ENCODE results near the gene TUBD1. TPM values are rescaled to one million over a fixed set of nuclear protein-coding genes. Genes with fewer than 3 reads are reported as not detected.
A peak's percentile ranks its signal among the peaks of the same experiment; 100 is the strongest.
"Not testable (repeated sequence)": the region's sequence is repeated elsewhere in the genome, so short reads cannot be mapped to it uniquely, and the experiment has no call there.

The TUBD1 gene
- total RNA-seq, 3 donors from 2014 or later, result 6.5 to 9.6 (median 8.0) TPM

GRCh38 chr17:59858167-59858816, 34.5 kb downstream of the TUBD1 start:
- Mint-ChIP-seq H3K9me3 (no peaks in the 10 kb centered on the region), H3K4me3 (no peak overlapping the region), H3K4me1 (ENCODE audit: low read depth) (peaks cover 22% of the 10 kb centered on the region), H3K36me3 (ENCODE audit: insufficient read depth) (peaks cover 6% of the 10 kb centered on the region), H3K27me3 (ENCODE audit: low read depth) (no peaks in the 10 kb centered on the region)
- ATAC-seq (no peak), DNase-seq (no peak)

- Mint-ChIP-seq H3K27me3 (ENCODE audit: low read depth) (no peaks in the 10 kb centered on the region), H3K4me3 (no peak overlapping the region), H3K36me3 (ENCODE audit: insufficient read depth) (peaks cover 6% of the 10 kb centered on the region), H3K4me1 (ENCODE audit: low read depth) (peaks cover 34% of the 10 kb centered on the region), H3K9me3 (no peaks in the 10 kb centered on the region)
- no peak for DNase-seq
- no peak for ATAC-seq
Measured at GRCh38 chr17:59856859-59857794, 35.6 kb downstream of the TUBD1 start.

- H3K4me3 Mint-ChIP-seq; DNase-seq; H3K27me3 Mint-ChIP-seq (ENCODE audit: low read depth); H3K9me3 Mint-ChIP-seq; H3K36me3 Mint-ChIP-seq (ENCODE audit: insufficient read depth); ATAC-seq: not testable (repeated sequence)
- peaks cover 42% of the 10 kb centered on the region for H3K4me1 Mint-ChIP-seq (ENCODE audit: low read depth)
Measured at GRCh38 chr17:59853919-59854729, 38.6 kb downstream of the TUBD1 start.

- Mint-ChIP-seq H3K4me3 (peak overlapping the region; percentile 31), H3K27me3 (ENCODE audit: low read depth) (no peaks in the 10 kb centered on the region), H3K4me1 (ENCODE audit: low read depth) (peaks cover 47% of the 10 kb centered on the region), H3K9me3 (no peaks in the 10 kb centered on the region), H3K36me3 (ENCODE audit: insufficient read depth) (peaks cover 2% of the 10 kb centered on the region)
- ATAC-seq (peak; percentile 87 to 90), DNase-seq (peak; percentile 43)
Measured at GRCh38 chr17:59853168-59853918, 39.4 kb downstream of the TUBD1 start.

- DNase-seq; H3K9me3 Mint-ChIP-seq; H3K36me3 Mint-ChIP-seq (ENCODE audit: insufficient read depth); H3K27me3 Mint-ChIP-seq (ENCODE audit: low read depth): not testable (repeated sequence)
- peak overlapping the region; percentile 31 for H3K4me3 Mint-ChIP-seq
- peaks cover 48% of the 10 kb centered on the region for H3K4me1 Mint-ChIP-seq (ENCODE audit: low read depth)
- ATAC-seq, result peak in 1 of 2 donors; percentile 4
Measured at GRCh38 chr17:59852847-59853167, 39.9 kb downstream of the TUBD1 start.

- H3K36me3 Mint-ChIP-seq (ENCODE audit: insufficient read depth), result no peaks in the 10 kb centered on the region
- no peaks in the 10 kb centered on the region for H3K27me3 Mint-ChIP-seq (ENCODE audit: low read depth)
- no peak for ATAC-seq
- no peak overlapping the region for H3K4me3 Mint-ChIP-seq
- no peak for DNase-seq
- H3K4me1 Mint-ChIP-seq (ENCODE audit: low read depth), result peaks cover 52% of the 10 kb centered on the region
- no peaks in the 10 kb centered on the region for H3K9me3 Mint-ChIP-seq
Measured at GRCh38 chr17:59851439-59852375, 41.0 kb downstream of the TUBD1 start.

GRCh38 chr17:59850311-59850710, 42.4 kb downstream of the TUBD1 start:
- H3K4me3 Mint-ChIP-seq; H3K36me3 Mint-ChIP-seq (ENCODE audit: insufficient read depth); ATAC-seq; H3K9me3 Mint-ChIP-seq; H3K27me3 Mint-ChIP-seq (ENCODE audit: low read depth); DNase-seq: not testable (repeated sequence)
- H3K4me1 Mint-ChIP-seq (ENCODE audit: low read depth), result peaks cover 61% of the 10 kb centered on the region

- ATAC-seq (peak; percentile 10 to 11), DNase-seq (no peak)
- Mint-ChIP-seq H3K4me3 (peak overlapping the region; percentile 39), H3K27me3 (ENCODE audit: low read depth) (no peaks in the 10 kb centered on the region), H3K4me1 (ENCODE audit: low read depth) (peaks cover 68% of the 10 kb centered on the region), H3K9me3 (no peaks in the 10 kb centered on the region), H3K36me3 (ENCODE audit: insufficient read depth) (no peaks in the 10 kb centered on the region)
Measured at GRCh38 chr17:59848778-59849177, 44.0 kb downstream of the TUBD1 start.

- H3K27me3 Mint-ChIP-seq (ENCODE audit: low read depth), result no peaks in the 10 kb centered on the region
- peaks cover under 1% of the 10 kb centered on the region for H3K36me3 Mint-ChIP-seq (ENCODE audit: insufficient read depth)
- DNase-seq, result no peak
- no peak for ATAC-seq
- peaks cover 65% of the 10 kb centered on the region for H3K4me1 Mint-ChIP-seq (ENCODE audit: low read depth)
- H3K9me3 Mint-ChIP-seq, result no peaks in the 10 kb centered on the region
- no peak overlapping the region for H3K4me3 Mint-ChIP-seq
Measured at GRCh38 chr17:59848385-59848668, 44.4 kb downstream of the TUBD1 start.

GRCh38 chr17:59846394-59847165, 46.2 kb downstream of the TUBD1 start:
- peak overlapping the region; percentile 19 for H3K4me3 Mint-ChIP-seq
- H3K27me3 Mint-ChIP-seq (ENCODE audit: low read depth), result no peaks in the 10 kb centered on the region
- H3K4me1 Mint-ChIP-seq (ENCODE audit: low read depth), result peaks cover 54% of the 10 kb centered on the region
- DNase-seq (no peak), ATAC-seq (peak; percentile 47 to 60)
- H3K36me3 Mint-ChIP-seq (ENCODE audit: insufficient read depth), result peaks cover 14% of the 10 kb centered on the region
- no peaks in the 10 kb centered on the region for H3K9me3 Mint-ChIP-seq

- peaks cover 53% of the 10 kb centered on the region for H3K4me1 Mint-ChIP-seq (ENCODE audit: low read depth)
- H3K27me3 Mint-ChIP-seq (ENCODE audit: low read depth), result no peaks in the 10 kb centered on the region
- peak overlapping the region; percentile 59 for H3K4me3 Mint-ChIP-seq
- H3K36me3 Mint-ChIP-seq (ENCODE audit: insufficient read depth), result peaks cover 22% of the 10 kb centered on the region
- DNase-seq, result peak; percentile 46
- ATAC-seq, result peak; percentile 26 to 29
- H3K9me3 Mint-ChIP-seq, result no peaks in the 10 kb centered on the region
Measured at GRCh38 chr17:59845595-59846393, 46.9 kb downstream of the TUBD1 start.
